Caco-2 (cell line): ENCODE data around the gene CYTL1. TPM values are rescaled to one million over a fixed set of nuclear protein-coding genes. Genes with fewer than 3 reads are reported as not detected.

Experiments used
- BruUV-seq: library from RNA; stranded (reverse); fragments of 400-500 nt; replicated peaks from 2 replicates; lab custom pipeline; 2021; lab: Mats Ljungman, UMichigan
- CTCF ChIA-PET: fragments of 300-600 bp; sonication (Branson Sonifier 250); formaldehyde crosslinking; loops from one replicate; lab custom pipeline; 2022; ENCODE audit warnings: antibody characterized with exemption; lab: Charles Lee
- POLR2A ChIA-PET: fragments of 300-600 bp; sonication (Branson Sonifier 250); formaldehyde crosslinking; loops from one replicate; lab custom pipeline; 2022; ENCODE audit warnings: antibody characterized with exemption; lab: Charles Lee
- DNase-seq, 2 experiments: peaks; one replicate each; pipeline versions ENCODE4 v3.0.0 to v3.0.0-alpha.2; 2020 to 2022
- H3K27me3 ChIP-seq: replicated peaks from 2 replicates; pipeline ENCODE4 v1.6.0; 2011; ENCODE audit warnings: low read length; ENCODE audit not compliant: control insufficient read depth, insufficient read depth
- H3K36me3 ChIP-seq: 2 replicates; pipeline ENCODE4 v1.5.1; 2011; ENCODE audit warnings: low read length; ENCODE audit not compliant: control insufficient read depth, insufficient read depth
- H3K4me1 ChIP-seq: fragments of 250-450 bp; sonication (Bioruptor Pico); 2 replicates; pipeline ENCODE4 v1.5.1; 2020; ENCODE audit warnings: mild to moderate bottlenecking
- H3K4me3 ChIP-seq: 2 replicates; pipeline ENCODE4 v1.5.1; 2011; ENCODE audit warnings: low read depth, mild to moderate bottlenecking, control low read depth, low read length
- H3K9me3 ChIP-seq: fragments of 250-450 bp; sonication (Bioruptor Pico); 2 replicates; pipeline ENCODE4 v1.5.1; 2020; ENCODE audit warnings: mild to moderate bottlenecking, moderate library complexity
- H3K27ac Mint-ChIP-seq: one replicate; pipeline ENCODE4 v1.8.0; 2022; ENCODE audit warnings: mixed read lengths; ENCODE audit not compliant: unreplicated experiment
- H3K27me3 Mint-ChIP-seq: one replicate; pipeline ENCODE4 v1.8.0; 2022; ENCODE audit warnings: mixed read lengths; ENCODE audit not compliant: insufficient read depth, unreplicated experiment
- H3K36me3 Mint-ChIP-seq: one replicate; pipeline ENCODE4 v1.8.0; 2022; ENCODE audit warnings: mild to moderate bottlenecking, mixed read lengths; ENCODE audit not compliant: insufficient read depth, unreplicated experiment
- H3K4me1 Mint-ChIP-seq: one replicate; pipeline ENCODE4 v1.8.0; 2022; ENCODE audit warnings: low read depth, mixed read lengths; ENCODE audit not compliant: unreplicated experiment
- H3K4me3 Mint-ChIP-seq: one replicate; pipeline ENCODE4 v1.8.0; 2022; ENCODE audit warnings: mild to moderate bottlenecking, moderate library complexity, mixed read lengths; ENCODE audit not compliant: unreplicated experiment
- H3K9me3 Mint-ChIP-seq: one replicate; pipeline ENCODE4 v1.8.0; 2022; ENCODE audit warnings: mixed read lengths; ENCODE audit not compliant: unreplicated experiment
- CTCF ChIP-seq, 2 experiments: fragments of 200-600 bp in 1 of 2; IDR thresholded peaks; 1 replicate in 1 of 2; 2 replicates in 1 of 2; pipeline versions ENCODE4 v1.5.1 to v1.8.0; 2011 to 2022; ENCODE audit warnings: antibody characterized with exemption in 1 of 2, control low read depth in 1 of 2, inconsistent platforms in 1 of 2, low read depth in 1 of 2, low read length in 1 of 2, mild to moderate bottlenecking in 1 of 2, moderate library complexity in 1 of 2; ENCODE audit not compliant: insufficient read depth in 1 of 2, severe bottlenecking in 1 of 2, unreplicated experiment in 1 of 2
- intact Hi-C: fragments of 100-400 bp; cut with micrococcal nuclease; formaldehyde crosslinking; loops from one replicate; pipeline ENCODE4 v1.10.0; 2022; ENCODE audit not compliant: unreplicated experiment
- total RNA-seq: library from RNA; stranded (reverse); gene quantifications from 2 replicates; pipeline ENCODE4 v1.2.3, GENCODE V29; 2022

The CYTL1 gene
- total RNA-seq, 1 experiment from 2014 or later: not detected

- H3K27me3 ChIP-seq: no peaks in the 10 kb centered on the region
Measured at GRCh38 chr4:5020341-5020740, 1.1 kb upstream of the CYTL1 start.

GRCh38 chr4:5019796-5020195 is 538 bp upstream of the CYTL1 start:
- Histone ChIP-seq H3K9me3 (no peaks in the 10 kb centered on the region), H3K4me1 (no peaks in the 10 kb centered on the region), H3K4me3 (no peak overlapping the region), H3K27me3 (no peaks in the 10 kb centered on the region), H3K36me3 (no peaks in the 10 kb centered on the region)
- no peaks in the 10 kb centered on the region for H3K4me1 Mint-ChIP-seq
- intact Hi-C loops: no loop called here
- H3K27me3 Mint-ChIP-seq: no peaks in the 10 kb centered on the region
- BruUV-seq: no TSS peak
- CTCF ChIA-PET: no interaction called here
- no peaks in the 10 kb centered on the region for H3K9me3 Mint-ChIP-seq
- H3K36me3 Mint-ChIP-seq: no peaks in the 10 kb centered on the region
- H3K4me3 Mint-ChIP-seq: no peak overlapping the region
- DNase-seq: no peak
- no peak overlapping the region for H3K27ac Mint-ChIP-seq
- TF ChIP-seq CTCF (IDR thresholded peaks at IDR 0.05; ENCODE audit: insufficient read depth in 1 of 2, low read depth in 1 of 2, low read length in 1 of 2, severe bottlenecking in 1 of 2, unreplicated experiment in 1 of 2): no peak
- POLR2A ChIA-PET: no interaction called here

More at GRCh38 chr4:5020341-5020740, 1.1 kb upstream of the CYTL1 start:
- H3K4me3 Mint-ChIP-seq: no peak overlapping the region
- BruUV-seq: no TSS peak
- no peaks in the 10 kb centered on the region for H3K9me3 Mint-ChIP-seq
- no peaks in the 10 kb centered on the region for H3K27me3 Mint-ChIP-seq
- Histone ChIP-seq H3K36me3 (no peaks in the 10 kb centered on the region), H3K9me3 (no peaks in the 10 kb centered on the region), H3K4me1 (no peaks in the 10 kb centered on the region), H3K4me3 (no peak overlapping the region)
- no peak for DNase-seq
- no peak for TF ChIP-seq CTCF (IDR thresholded peaks at IDR 0.05; ENCODE audit: insufficient read depth in 1 of 2, low read depth in 1 of 2, low read length in 1 of 2, severe bottlenecking in 1 of 2, unreplicated experiment in 1 of 2)
- POLR2A ChIA-PET: no interaction called here
- H3K27ac Mint-ChIP-seq: no peak overlapping the region
- intact Hi-C loops: no loop called here
- no peaks in the 10 kb centered on the region for H3K36me3 Mint-ChIP-seq
- H3K4me1 Mint-ChIP-seq: no peaks in the 10 kb centered on the region
- CTCF ChIA-PET: no interaction called here

GRCh38 chr4:5018603-5019002 is 655 bp downstream of the CYTL1 start:
- no peaks in the 10 kb centered on the region for H3K4me1 ChIP-seq
- Mint-ChIP-seq H3K4me1 (no peaks in the 10 kb centered on the region), H3K27me3 (no peaks in the 10 kb centered on the region), H3K27ac (no peak overlapping the region), H3K9me3 (no peaks in the 10 kb centered on the region), H3K4me3 (no peak overlapping the region), H3K36me3 (no peaks in the 10 kb centered on the region)
- no TSS peak for BruUV-seq
- CTCF ChIA-PET: interaction anchor here (0.6 kb wide), 1 partner anchor 100 kb away, joined by 3 read pairs; no protein-coding TSS in a partner anchor
- H3K9me3 ChIP-seq: no peaks in the 10 kb centered on the region
- no peaks in the 10 kb centered on the region for H3K36me3 ChIP-seq
- no peak for TF ChIP-seq CTCF (IDR thresholded peaks at IDR 0.05; ENCODE audit: insufficient read depth in 1 of 2, low read depth in 1 of 2, low read length in 1 of 2, severe bottlenecking in 1 of 2, unreplicated experiment in 1 of 2)
- intact Hi-C loops: no loop called here
- H3K27me3 ChIP-seq: no peaks in the 10 kb centered on the region
- H3K4me3 ChIP-seq: no peak overlapping the region
- POLR2A ChIA-PET: no interaction called here
- no peak for DNase-seq
